Superior temporal gyrus (tissue), 1 donor: ENCODE measurements around the gene AFP.

Experiments used
- DNase-seq: peaks from one replicate; pipeline ENCODE4 v3.0.0-alpha.2; 2016; ENCODE audit errors: extremely low spot score

AFP gene

GRCh38 chr4:73459048-73459421, 23.0 kb downstream of the AFP start:
- no peak for DNase-seq

DNA sequence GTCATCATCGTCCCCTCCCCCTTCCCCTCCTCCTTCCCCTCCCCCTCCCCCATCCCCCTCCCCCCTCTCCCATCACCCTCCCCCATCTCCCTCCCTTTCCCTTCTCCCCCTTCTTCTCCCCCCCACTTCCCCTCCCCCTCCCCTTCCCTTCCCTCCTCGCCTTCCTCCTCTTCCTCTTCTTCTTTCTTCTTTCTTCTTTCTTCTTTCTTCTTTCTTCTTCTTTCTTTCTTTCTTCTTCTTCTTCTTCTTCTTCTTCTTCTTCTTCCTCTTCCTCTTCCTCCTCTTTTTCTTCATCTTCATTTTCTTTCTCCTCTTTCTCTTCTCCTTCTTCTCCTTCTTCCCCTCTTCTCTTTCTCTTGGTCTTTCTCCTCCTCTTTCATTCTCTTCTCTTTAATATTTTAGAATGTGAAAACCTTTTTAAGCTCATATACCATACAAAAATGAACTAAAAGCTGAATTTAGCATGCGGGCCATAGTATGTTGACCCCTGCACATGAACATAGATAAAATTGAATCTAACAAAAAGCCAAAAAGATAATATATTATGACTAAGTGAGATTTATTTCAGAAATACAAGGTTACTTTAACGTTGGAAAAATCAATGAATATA, 25.0 kb downstream of the AFP start:
- no peak for DNase-seq

- no peak for DNase-seq
These were observed 32.1 kb downstream of the AFP start for GRCh38 chr4:73468170-73468569.

DNA sequence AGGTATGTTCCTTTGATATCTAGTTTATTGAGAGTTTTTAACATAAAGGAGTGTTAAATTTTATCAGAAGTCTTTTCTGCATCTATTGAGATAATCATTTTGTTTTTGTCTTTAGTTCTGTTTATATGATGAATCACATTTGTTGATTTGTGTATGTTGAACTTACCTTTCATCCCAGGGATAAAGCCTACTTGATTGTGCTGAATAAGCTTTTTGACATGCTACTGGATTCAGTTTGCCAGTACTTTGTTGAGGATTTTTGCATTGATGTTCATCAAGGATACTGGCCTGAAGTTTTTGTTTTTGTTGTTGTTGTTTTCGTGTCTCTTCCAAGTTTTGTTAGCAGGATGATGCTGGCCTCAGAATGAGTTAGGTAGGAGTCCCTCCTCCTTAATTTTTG, 34.7 kb downstream of the AFP start:
- no peak for DNase-seq

- DNase-seq: no peak
These were observed 41.2 kb downstream of the AFP start for GRCh38 chr4:73477176-73477575.

- no peak for DNase-seq
These were observed 43.3 kb downstream of the AFP start for GRCh38 chr4:73479323-73479722.

DNA sequence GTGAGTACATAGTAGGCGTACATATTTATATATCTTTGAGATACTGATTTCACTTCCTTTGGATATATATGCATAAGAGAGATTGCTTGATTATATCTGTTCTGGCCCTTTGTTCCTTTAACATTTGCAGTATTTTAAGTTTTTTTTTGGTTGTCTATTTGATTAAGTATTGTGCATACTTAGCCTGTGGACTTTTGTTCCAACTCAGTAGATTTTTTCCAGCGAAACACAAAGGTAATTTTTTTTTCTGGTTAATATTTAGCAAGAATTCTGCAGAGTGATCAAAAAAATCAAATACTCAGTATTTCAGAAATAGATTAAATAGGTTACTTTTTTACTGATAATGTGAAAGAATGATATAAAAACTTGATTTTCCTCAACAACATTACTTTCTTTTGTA, 45.3 kb downstream of the AFP start, which contains the start of gene AFM:
Gene AFM, plus strand, starts transcription at position 388 of the 400 bp plus-strand sequence. CDS start 31 bp downstream, outside the sequence.
- no peak for DNase-seq

- no peak for DNase-seq
These were observed 49.1 kb downstream of the AFP start for GRCh38 chr4:73485085-73485484.

- no peak for DNase-seq
These were observed 49.6 kb downstream of the AFP start for GRCh38 chr4:73485596-73485995.

DNA sequence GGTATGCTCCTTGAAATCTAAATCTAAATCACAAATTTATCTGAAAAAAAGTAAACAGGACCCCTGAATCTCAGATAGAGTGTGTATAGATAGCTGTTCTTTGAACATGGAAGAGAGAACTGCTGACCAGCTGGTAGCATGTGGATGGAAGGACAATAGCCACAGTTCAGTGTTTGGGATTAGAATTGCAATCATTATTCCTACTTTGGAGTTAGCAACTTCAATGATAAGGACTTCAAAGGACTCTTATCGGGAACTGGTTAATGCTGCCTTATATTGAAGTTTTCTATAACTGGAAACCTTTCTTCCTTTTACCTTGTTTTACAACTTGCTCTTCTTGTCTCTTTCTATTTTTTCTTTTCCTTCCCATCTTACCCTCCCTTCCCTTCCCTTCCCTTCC, 50.5 kb downstream of the AFP start:
- DNase-seq: no peak

DNA sequence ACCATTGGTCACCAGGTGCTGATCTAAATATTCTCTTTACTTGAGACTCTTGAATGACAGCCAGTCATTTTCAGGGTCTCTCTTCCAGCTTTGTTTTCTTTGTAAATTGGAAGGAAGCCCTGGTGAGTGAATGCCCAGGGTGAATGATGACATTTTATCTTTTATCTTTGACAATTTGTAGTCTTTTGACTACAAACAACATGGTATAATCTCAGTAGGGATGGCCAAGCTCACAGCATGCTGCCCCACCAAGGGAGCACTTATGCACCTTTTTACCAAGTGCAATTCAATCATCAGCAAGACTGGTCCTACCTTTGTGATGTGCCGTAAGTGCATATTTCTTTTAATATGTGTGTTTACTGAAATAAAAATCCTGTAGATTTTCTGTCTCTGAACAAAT, 51.2 kb downstream of the AFP start:
- no peak for DNase-seq

DNA sequence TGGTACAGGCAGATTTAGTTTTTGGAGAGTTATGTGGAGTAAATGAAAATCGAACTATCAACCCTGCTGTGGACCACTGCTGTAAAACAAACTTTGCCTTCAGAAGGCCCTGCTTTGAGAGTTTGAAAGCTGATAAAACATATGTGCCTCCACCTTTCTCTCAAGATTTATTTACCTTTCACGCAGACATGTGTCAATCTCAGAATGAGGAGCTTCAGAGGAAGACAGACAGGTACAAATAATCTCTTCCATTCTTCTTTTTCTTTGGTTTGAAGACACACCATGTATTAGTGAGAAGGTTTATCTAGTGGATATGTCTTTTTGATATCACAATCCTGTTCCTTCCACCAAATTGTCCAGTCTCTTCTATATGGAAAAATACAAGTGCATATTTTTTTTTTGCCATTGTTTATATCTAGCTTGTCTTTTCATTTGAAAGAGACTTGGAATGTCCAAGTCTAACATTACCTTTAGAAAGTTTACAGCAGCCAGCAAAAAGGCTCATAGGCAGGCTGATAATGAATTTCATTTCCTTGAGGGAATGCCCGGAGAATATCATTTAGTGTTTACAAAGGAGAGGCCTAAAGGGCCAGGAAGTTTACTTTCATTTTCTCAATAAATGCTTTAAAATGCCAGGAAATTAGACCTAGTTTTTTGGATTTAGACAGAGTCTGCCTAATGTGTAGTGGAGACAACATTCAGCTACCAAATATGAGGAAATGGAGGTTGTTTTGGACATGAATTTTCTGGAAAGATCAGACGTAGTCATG, 64.2 kb downstream of the AFP start:
- no peak for DNase-seq

DNA sequence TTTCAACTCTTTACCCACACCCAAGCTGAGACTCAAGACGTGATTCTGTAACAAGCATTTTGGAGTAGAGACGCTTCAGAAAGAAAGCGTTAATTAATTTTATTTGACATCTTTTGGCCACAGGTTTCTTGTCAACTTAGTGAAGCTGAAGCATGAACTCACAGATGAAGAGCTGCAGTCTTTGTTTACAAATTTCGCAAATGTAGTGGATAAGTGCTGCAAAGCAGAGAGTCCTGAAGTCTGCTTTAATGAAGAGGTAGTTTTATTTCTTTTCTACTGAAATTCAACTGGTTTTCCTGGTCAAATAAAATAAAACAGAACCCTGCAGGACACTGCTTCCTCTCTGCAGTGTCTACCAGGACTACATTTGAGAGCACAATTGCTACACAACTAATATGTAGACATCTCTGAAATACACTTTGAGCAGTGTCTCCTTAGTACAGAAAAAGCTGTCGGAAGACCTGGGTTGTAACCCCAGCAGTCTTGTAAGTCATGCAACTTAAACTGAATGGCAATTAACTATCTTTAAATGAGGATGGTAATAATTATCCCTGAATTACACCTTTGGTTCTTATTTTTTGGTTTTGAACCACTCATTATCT, 65.7 kb downstream of the AFP start:
- DNase-seq: no peak

DNA sequence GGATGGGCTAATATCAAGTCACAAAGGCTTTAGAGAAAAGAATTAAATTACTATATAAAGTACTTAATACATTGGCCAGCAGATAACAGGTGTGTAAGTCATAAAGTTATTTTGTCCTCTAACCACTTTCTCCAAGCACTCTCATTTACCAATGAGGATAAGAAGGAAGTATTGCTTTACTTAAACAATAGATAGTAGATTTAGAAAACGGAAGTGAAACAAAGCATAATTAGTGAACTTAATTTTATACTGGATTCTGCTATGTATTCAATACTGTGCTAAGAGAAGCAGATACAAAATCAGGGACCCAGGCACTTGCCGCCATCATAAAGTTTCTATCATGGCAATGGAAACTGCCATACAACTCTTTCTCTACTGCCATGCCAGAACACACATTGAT, 69.5 kb downstream of the AFP start:
- DNase-seq: no peak
